H1 (cell line): Measurements from ENCODE around the gene PSKH1. TPM values are rescaled to one million over a fixed set of nuclear protein-coding genes. Genes with fewer than 3 reads are reported as not detected.

Experiments used
- CTCF ChIA-PET: fragments of 300-600 bp; sonication (Branson Sonifier 250); formaldehyde crosslinking; loops from one replicate; lab custom pipeline; 2021; ENCODE audit not compliant: partially characterized antibody; lab: Charles Lee
- POLR2A ChIA-PET: fragments of 300-600 bp; sonication (Branson Sonifier 250); formaldehyde crosslinking; loops from one replicate; lab custom pipeline; 2021; ENCODE audit warnings: inconsistent platforms; ENCODE audit not compliant: partially characterized antibody; lab: Charles Lee
- DNase-seq, 2 experiments: peaks; one replicate each; pipeline versions ENCODE4 v3.0.0 to v3.0.0-alpha.2; 2010 to 2022; ENCODE audit warnings: low spot score in 2 of 2, low read depth in 1 of 2, mixed read lengths in 1 of 2
- FAIRE-seq: peaks from 2 replicates; lab custom pipeline; 2011; peaks lifted over from hg19 to GRCh38; lab: Jason Lieb, UNC
- H2AFZ ChIP-seq: 2 replicates; pipeline ENCODE4 v1.8.1; 2012; ENCODE audit warnings: low read length, inconsistent platforms
- H2AK5ac ChIP-seq: 2 replicates; pipeline ENCODE4 v1.6.1; 2013; ENCODE audit warnings: low read depth, low read length
- H2BK120ac ChIP-seq: replicated peaks from 2 replicates; pipeline ENCODE3; 2013; ENCODE audit warnings: low read depth, low read length, inconsistent platforms
- H2BK12ac ChIP-seq: 2 replicates; pipeline ENCODE4 v1.6.1; 2013; ENCODE audit warnings: low read depth, low read length
- H2BK15ac ChIP-seq: 2 replicates; pipeline ENCODE4 v1.6.1; 2013; ENCODE audit warnings: low read length
- H2BK20ac ChIP-seq: 2 replicates; pipeline ENCODE4 v1.6.1; 2013; ENCODE audit warnings: low read length
- H2BK5ac ChIP-seq: 2 replicates; pipeline ENCODE4 v1.6.1; 2013; ENCODE audit warnings: low read depth, low read length
- H3K14ac ChIP-seq: 2 replicates; pipeline ENCODE4 v1.6.1; 2013; ENCODE audit warnings: inconsistent platforms; ENCODE audit not compliant: insufficient read length
- H3K18ac ChIP-seq: 2 replicates; pipeline ENCODE4 v1.6.1; 2013; ENCODE audit warnings: low read length; ENCODE audit errors: extremely low read depth
- H3K23ac ChIP-seq: 2 replicates; pipeline ENCODE4 v1.6.1; 2013; ENCODE audit warnings: inconsistent platforms; ENCODE audit not compliant: insufficient read length
- H3K23me2 ChIP-seq: 2 replicates; pipeline ENCODE4 v1.6.1; 2013; ENCODE audit warnings: low read depth, low read length
- H3K27ac ChIP-seq: 2 replicates; pipeline ENCODE4 v1.6.1; 2011; ENCODE audit warnings: low read depth, low read length, inconsistent platforms
- H3K27me3 ChIP-seq, 4 experiments: replicated peaks in 1 of 4; 1 replicate in 1 of 4; 2 replicates in 3 of 4; pipeline versions ENCODE4 v1.6.1 to v1.8.1; 2011 to 2013; ENCODE audit warnings: low read length in 3 of 4, mild to moderate bottlenecking in 3 of 4, inconsistent platforms in 2 of 4, mixed read lengths in 2 of 4, moderate library complexity in 1 of 4; ENCODE audit not compliant: control insufficient read depth in 3 of 4, insufficient read depth in 3 of 4; ENCODE audit errors: extremely low read depth in 1 of 4
- H3K36me3 ChIP-seq, 4 experiments: 2 replicates each; pipeline versions ENCODE4 v1.6.1 to v1.8.1; 2011 to 2013; ENCODE audit warnings: mild to moderate bottlenecking in 4 of 4, low read length in 3 of 4, moderate library complexity in 2 of 4, control low read depth in 1 of 4, inconsistent platforms in 1 of 4; ENCODE audit not compliant: insufficient read depth in 4 of 4, control insufficient read depth in 2 of 4
- H3K4ac ChIP-seq: replicated peaks from 2 replicates; pipeline ENCODE3; 2013; ENCODE audit warnings: low read length, low read depth, mixed read lengths, inconsistent platforms; ENCODE audit not compliant: insufficient read length
- H3K4me1 ChIP-seq, 4 experiments: replicated peaks in 1 of 4; 1 replicate in 1 of 4; 2 replicates in 3 of 4; pipeline versions ENCODE4 v1.6.1 to v1.8.1; 2011 to 2013; ENCODE audit warnings: low read length in 3 of 4, inconsistent platforms in 2 of 4, mixed read lengths in 1 of 4; ENCODE audit not compliant: insufficient read depth in 4 of 4, control insufficient read depth in 3 of 4
- H3K4me2 ChIP-seq, 2 experiments: 2 replicates each; pipeline versions ENCODE4 v1.6.1 to v1.8.1; 2011 to 2013; ENCODE audit warnings: low read depth in 2 of 2, low read length in 2 of 2, control low read depth in 1 of 2, inconsistent platforms in 1 of 2, mild to moderate bottlenecking in 1 of 2; ENCODE audit not compliant: insufficient read depth in 1 of 2
- H3K4me3 ChIP-seq, 4 experiments: fragments of 200-600, 300-600 bp in 1 of 4; sonication (generic), shearing (Covaris generic), sonication (Bioruptor Twin) in 1 of 4; 2 replicates each; pipeline versions ENCODE4 v1.5.1 to v1.8.1; 2011 to 2016; ENCODE audit warnings: low read length in 4 of 4, low read depth in 3 of 4, control low read depth in 2 of 4, inconsistent platforms in 2 of 4, mild to moderate bottlenecking in 2 of 4, mixed read lengths in 1 of 4, moderate library complexity in 1 of 4; ENCODE audit not compliant: insufficient read depth in 2 of 4; ENCODE audit errors: extremely low read depth in 1 of 4
- H3K56ac ChIP-seq: replicated peaks from 2 replicates; pipeline ENCODE3; 2013; ENCODE audit warnings: low read depth, mild to moderate bottlenecking, mixed read lengths, low read length, inconsistent platforms; ENCODE audit not compliant: insufficient read length
- H3K79me1 ChIP-seq: 2 replicates; pipeline ENCODE4 v1.6.1; 2013; ENCODE audit warnings: low read depth, low read length, control low read depth
- H3K79me2 ChIP-seq, 2 experiments: 2 replicates each; pipeline versions ENCODE4 v1.6.1 to v1.8.1; 2012 to 2013; ENCODE audit warnings: low read length in 2 of 2, mild to moderate bottlenecking in 2 of 2, inconsistent platforms in 1 of 2; ENCODE audit not compliant: insufficient read depth in 2 of 2, control insufficient read depth in 1 of 2
- H3K9ac ChIP-seq, 4 experiments: replicated peaks in 1 of 4; 1 replicate in 1 of 4; 2 replicates in 3 of 4; pipeline versions ENCODE4 v1.6.1 to v1.8.1; 2011 to 2013; ENCODE audit warnings: low read depth in 3 of 4, low read length in 3 of 4, control low read depth in 2 of 4, mild to moderate bottlenecking in 2 of 4, moderate library complexity in 2 of 4, inconsistent platforms in 1 of 4; ENCODE audit errors: extremely low read depth in 1 of 4
- H3K9me3 ChIP-seq, 2 experiments: 2 replicates each; pipeline versions ENCODE4 v1.6.1 to v1.8.1; 2012 to 2013; ENCODE audit warnings: mild to moderate bottlenecking in 2 of 2, moderate library complexity in 2 of 2, control low read depth in 1 of 2, inconsistent platforms in 1 of 2, low read depth in 1 of 2, low read length in 1 of 2, mixed read lengths in 1 of 2; ENCODE audit not compliant: insufficient read depth in 2 of 2
- H4K20me1 ChIP-seq, 2 experiments: replicated peaks in 1 of 2; 2 replicates each; pipeline versions ENCODE3 to v1.8.1; 2011 to 2013; ENCODE audit warnings: inconsistent platforms in 2 of 2, low read length in 2 of 2, mild to moderate bottlenecking in 1 of 2; ENCODE audit not compliant: insufficient read depth in 2 of 2, control insufficient read depth in 1 of 2
- H4K5ac ChIP-seq: 2 replicates; pipeline ENCODE4 v1.6.1; 2013; ENCODE audit warnings: low read length, low read depth, mixed read lengths, inconsistent platforms; ENCODE audit not compliant: insufficient read length
- H4K8ac ChIP-seq: 2 replicates; pipeline ENCODE4 v1.8.0; 2013; ENCODE audit warnings: mild to moderate bottlenecking, moderate library complexity, low read length, inconsistent platforms; ENCODE audit not compliant: insufficient read depth; ENCODE audit errors: extremely low read depth
- H4K91ac ChIP-seq: replicated peaks from 2 replicates; pipeline ENCODE3; 2013; ENCODE audit warnings: low read length, mixed read lengths, inconsistent platforms; ENCODE audit not compliant: insufficient read length
- CHD1 ChIP-seq: IDR thresholded peaks from 2 replicates; pipeline ENCODE4 v1.6.1; 2012; ENCODE audit warnings: low read depth, low read length, improper control_type of control experiment
- E2F6 ChIP-seq: IDR thresholded peaks from 2 replicates; pipeline ENCODE4 v1.6.1; 2012; ENCODE audit warnings: inconsistent platforms
- KDM1A ChIP-seq: fragments of 200-600, 300-600 bp; sonication (generic); IDR thresholded peaks from 2 replicates; pipeline ENCODE4 v1.7.1; 2016; ENCODE audit warnings: mild to moderate bottlenecking, low read length, borderline replicate concordance
- SP1 ChIP-seq: IDR thresholded peaks from 2 replicates; pipeline ENCODE4 v1.6.1; 2011; ENCODE audit warnings: low read depth, low read length
- SUZ12 ChIP-seq: fragments of 200-600 bp; sonication (generic); IDR thresholded peaks from 2 replicates; pipeline ENCODE4 v1.6.1; 2012; ENCODE audit warnings: mild to moderate bottlenecking, inconsistent platforms, low read length, moderate library complexity, mixed read lengths
- TCF12 ChIP-seq: IDR thresholded peaks from 2 replicates; pipeline ENCODE4 v1.6.1; 2011; ENCODE audit warnings: low read depth, mild to moderate bottlenecking, low read length
- YY1 ChIP-seq: IDR thresholded peaks from 2 replicates; pipeline ENCODE4 v1.6.1; 2011; ENCODE audit warnings: low read depth, mild to moderate bottlenecking, low read length
- ZNF274 ChIP-seq: IDR thresholded peaks from 2 replicates; pipeline ENCODE4 v1.7.0; 2012; ENCODE audit warnings: low read length, borderline replicate concordance; ENCODE audit errors: extremely low read depth
- WGBS, 2 experiments: shearing (Covaris generic) in 1 of 2; methylation state at CpG; one replicate each; pipeline versions ENCODE4 v1.1.6 to v1.1.7; 2013 to 2015; ENCODE audit warnings: low lambda C conversion rate in 2 of 2, mixed read lengths in 2 of 2, inconsistent platforms in 1 of 2, low coverage in 1 of 2, missing lambda C conversion rate in 1 of 2; ENCODE audit not compliant: insufficient replicate concordance in 2 of 2, insufficient coverage in 1 of 2, insufficient read length in 1 of 2; ENCODE audit errors: extremely low coverage in 1 of 2, missing lambda C conversion rate in 1 of 2; 5-methylcytosine and 5-hydroxymethylcytosine counted together
- polyA plus RNA-seq, 7 experiments: library from polyadenylated mRNA; depleted of rRNA in 3 of 7; stranded (reverse) in 5 of 7; unstranded in 2 of 7; fragments of >200 nt in 5 of 7; fragments of 200-250 nt in 2 of 7; gene quantifications; 1 replicate in 5 of 7; 2 replicates in 1 of 7; 4 replicates in 1 of 7; pipeline versions ENCODE4 v1.2.1 to v1.2.3, GENCODE V29; 2011 to 2013; ENCODE audit warnings: missing spikeins in 2 of 7, mixed read lengths in 2 of 7
- total RNA-seq: library from RNA; stranded (reverse); fragmentation: NEBNext Ultra II Directional; extraction: Animal tissue kit (Norgen Biotek cat#: 25700); gene quantifications from 2 replicates; pipeline ENCODE4 v1.2.1, GENCODE V29; 2021

PSKH1 gene
- total and polyA plus RNA-seq, 2 of the 8 experiments (the other 6 are each of a cell fraction or from before 2014, with no cell fraction given): 24.8 to 51.0 TPM

- Histone ChIP-seq H4K20me1 (peaks cover 17 to 27% of the 10 kb centered on the region in 2 experiments), H3K18ac (no peak overlapping the region), H2BK12ac (no peak overlapping the region), H3K36me3 (peaks cover 0 to 4% (median 0%) of the 10 kb centered on the region in 4 experiments; a peak in 2 of 8 replicates), H3K4ac (no peak overlapping the region), H2AFZ (no peak overlapping the region), H3K23me2 (peaks cover 13% of the 10 kb centered on the region), H3K27ac (no peak overlapping the region), H3K23ac (no peak overlapping the region), H3K9me3 (no peaks in the 10 kb centered on the region), H3K4me2 (peak overlapping the region; percentile 75 to 86), H2AK5ac (no peak overlapping the region), H3K14ac (no peak overlapping the region), H3K79me2 (peaks cover 18 to 80% of the 10 kb centered on the region in 2 experiments), H2BK15ac (no peak overlapping the region), H4K5ac (no peak overlapping the region), H3K79me1 (peaks cover 14% of the 10 kb centered on the region), H2BK20ac (no peak overlapping the region), H3K4me1 (peaks cover 6 to 25% (median 14%) of the 10 kb centered on the region in 4 experiments)
- no peak for FAIRE-seq
- CTCF ChIA-PET: interaction anchor here (1.6 to 10.2 kb wide), 5 partner anchors 10 to 94 kb away, joined by 4 to 123 read pairs (median 7); partner anchors contain the start of gene NRN1L
- POLR2A ChIA-PET: interaction anchor here (0.6 to 11.7 kb wide), 12 partner anchors 9 to 1049 kb away, joined by 3 to 100 read pairs (median 4); partner anchors contain the start of gene EDC4
- WGBS, 2 experiments: 96% methylated on average over 11 of the region's 11 CpGs; no CpG with 5 or more reads in 1 of the 2 experiments
- TF ChIP-seq E2F6 (no peak), CHD1 (no peak), SUZ12 (no peak), KDM1A (no peak), ZNF274 (no peak), YY1 (no peak), TCF12 (no peak), SP1 (no peak)
- TF ChIP-seq, all 59 proteins: peak for 0
- no peak for DNase-seq
- no peaks in the 10 kb centered on the region for H3K27me3 ChIP-seq
- H3K56ac ChIP-seq: no peak overlapping the region
- peak overlapping the region; percentile 91 to 95 (median 93) for H3K4me3 ChIP-seq
- no peak overlapping the region for H4K91ac ChIP-seq
- no peak overlapping the region for H2BK120ac ChIP-seq
- H3K9ac ChIP-seq: peak overlapping the region in 3 of 4 experiments; percentile 78 to 96 (median 93); a peak in 5 of 7 replicates
- no peak overlapping the region; the same call in 1 of the 2 replicates for H2BK5ac ChIP-seq
- H4K8ac ChIP-seq: 0 out of 2 replicates have a peak overlapping the region, but pooled peaks have one; percentile 11
These were observed 44.9 kb upstream of the PSKH1 start for GRCh38 chr16:67848118-67848517.
